Calu3 (cell line): ENCODE data around the gene NCKAP5L. TPM values are rescaled to one million over a fixed set of nuclear protein-coding genes. Genes with fewer than 3 reads are reported as not detected.
"Not testable (repeated sequence)": the region's sequence is repeated elsewhere in the genome, so short reads cannot be mapped to it uniquely, and the experiment has no call there.

Experiments
- BruUV-seq: library from RNA; stranded (reverse); fragments of 400-500 nt; replicated peaks from 2 replicates; lab custom pipeline; 2021; lab: Mats Ljungman, UMichigan
- CTCF ChIA-PET: fragments of 300-600 bp; sonication (Branson Sonifier 250); formaldehyde crosslinking; loops from one replicate; lab custom pipeline; 2022; ENCODE audit warnings: antibody characterized with exemption; lab: Charles Lee
- DNase-seq: peaks from one replicate; pipeline ENCODE4 v3.0.0; 2022
- H3K27ac Mint-ChIP-seq: one replicate; pipeline ENCODE4 v1.8.0; 2022; ENCODE audit warnings: mixed read lengths; ENCODE audit not compliant: unreplicated experiment
- H3K27me3 Mint-ChIP-seq: one replicate; pipeline ENCODE4 v1.8.0; 2022; ENCODE audit warnings: mixed read lengths; ENCODE audit not compliant: unreplicated experiment
- H3K36me3 Mint-ChIP-seq: one replicate; pipeline ENCODE4 v1.8.0; 2022; ENCODE audit warnings: mild to moderate bottlenecking, moderate library complexity, mixed read lengths; ENCODE audit not compliant: insufficient read depth, unreplicated experiment
- H3K4me1 Mint-ChIP-seq: one replicate; pipeline ENCODE4 v1.8.0; 2022; ENCODE audit warnings: mild to moderate bottlenecking, low read depth, mixed read lengths; ENCODE audit not compliant: unreplicated experiment
- H3K4me3 Mint-ChIP-seq: one replicate; pipeline ENCODE4 v1.8.0; 2022; ENCODE audit warnings: mild to moderate bottlenecking, low read depth, moderate library complexity, mixed read lengths; ENCODE audit not compliant: unreplicated experiment
- H3K9me3 Mint-ChIP-seq: one replicate; pipeline ENCODE4 v1.8.0; 2022; ENCODE audit warnings: low read depth, mixed read lengths; ENCODE audit not compliant: unreplicated experiment
- intact Hi-C: fragments of 100-400 bp; cut with micrococcal nuclease; formaldehyde crosslinking; loops from one replicate; pipeline ENCODE4 v1.10.0; 2022; ENCODE audit not compliant: unreplicated experiment
- total RNA-seq: library from RNA; stranded (reverse); gene quantifications from 2 replicates; pipeline ENCODE4 v1.2.3, GENCODE V29; 2022
- TF ChIP-seq, protein P1 (sequence below): fragments of 200-600 bp; IDR thresholded peaks from one replicate; pipeline ENCODE4 v1.8.0; 2022; ENCODE audit warnings: antibody characterized with exemption; ENCODE audit not compliant: unreplicated experiment

Gene NCKAP5L
- total RNA-seq, 1 experiment from 2014 or later, result 10.0 TPM

DNA sequence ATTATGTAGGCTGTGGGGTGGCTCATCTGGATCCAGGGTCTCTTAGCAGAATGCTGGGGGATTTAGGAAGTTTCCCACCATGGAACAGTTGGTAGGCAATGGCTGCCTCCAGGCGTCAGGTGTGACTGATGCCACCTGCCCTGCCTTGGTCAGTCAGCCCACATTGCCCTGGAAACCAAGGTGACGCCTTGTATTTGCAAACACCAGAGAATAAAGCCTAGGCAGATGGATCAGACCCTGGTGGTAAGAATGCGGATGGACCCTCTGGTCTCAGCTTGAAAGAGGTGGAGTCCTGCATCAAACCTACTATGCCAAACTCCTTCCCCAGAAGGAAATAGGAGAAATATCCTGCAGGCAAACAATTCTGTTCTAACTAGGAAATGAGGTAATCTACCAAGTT is 38.2 kb downstream of the NCKAP5L start:
- TF ChIP-seq, protein P1, sequence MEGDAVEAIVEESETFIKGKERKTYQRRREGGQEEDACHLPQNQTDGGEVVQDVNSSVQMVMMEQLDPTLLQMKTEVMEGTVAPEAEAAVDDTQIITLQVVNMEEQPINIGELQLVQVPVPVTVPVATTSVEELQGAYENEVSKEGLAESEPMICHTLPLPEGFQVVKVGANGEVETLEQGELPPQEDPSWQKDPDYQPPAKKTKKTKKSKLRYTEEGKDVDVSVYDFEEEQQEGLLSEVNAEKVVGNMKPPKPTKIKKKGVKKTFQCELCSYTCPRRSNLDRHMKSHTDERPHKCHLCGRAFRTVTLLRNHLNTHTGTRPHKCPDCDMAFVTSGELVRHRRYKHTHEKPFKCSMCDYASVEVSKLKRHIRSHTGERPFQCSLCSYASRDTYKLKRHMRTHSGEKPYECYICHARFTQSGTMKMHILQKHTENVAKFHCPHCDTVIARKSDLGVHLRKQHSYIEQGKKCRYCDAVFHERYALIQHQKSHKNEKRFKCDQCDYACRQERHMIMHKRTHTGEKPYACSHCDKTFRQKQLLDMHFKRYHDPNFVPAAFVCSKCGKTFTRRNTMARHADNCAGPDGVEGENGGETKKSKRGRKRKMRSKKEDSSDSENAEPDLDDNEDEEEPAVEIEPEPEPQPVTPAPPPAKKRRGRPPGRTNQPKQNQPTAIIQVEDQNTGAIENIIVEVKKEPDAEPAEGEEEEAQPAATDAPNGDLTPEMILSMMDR, result no peak
- Mint-ChIP-seq H3K27me3 (no peaks in the 10 kb centered on the region), H3K9me3 (peaks cover 3% of the 10 kb centered on the region), H3K36me3 (no peaks in the 10 kb centered on the region), H3K4me1 (no peaks in the 10 kb centered on the region), H3K4me3 (no peak overlapping the region), H3K27ac (no peak overlapping the region)
- intact Hi-C loops, result no loop called here
- BruUV-seq, result no TSS peak
- CTCF ChIA-PET, result interaction anchor here (0.7 kb wide), 1 partner anchor 155 kb away, joined by 7 read pairs; no protein-coding TSS in a partner anchor
- no peak for DNase-seq

DNA sequence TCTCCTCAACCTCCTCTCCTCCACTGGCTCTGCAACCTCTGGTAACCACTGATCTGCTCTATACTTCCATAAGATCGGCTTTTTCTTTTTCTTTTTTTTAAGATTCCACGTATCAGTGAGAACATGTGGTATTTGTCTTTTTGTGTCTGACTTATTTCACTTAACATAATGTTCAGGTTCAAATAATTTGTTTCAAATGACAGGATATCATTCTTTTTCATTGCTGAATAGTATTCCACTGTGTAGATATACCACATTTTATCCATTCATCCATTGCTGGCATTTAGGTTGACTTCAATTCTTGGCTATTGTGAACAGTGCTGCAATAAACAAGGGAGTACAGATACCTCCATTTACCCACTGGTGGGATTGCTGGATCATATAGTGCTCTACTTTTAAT is 40.5 kb downstream of the NCKAP5L start:
- intact Hi-C loops, result no loop called here
- CTCF ChIA-PET, result interaction anchor here (1.2 kb wide), 1 partner anchor 52 kb away, joined by 4 read pairs; no protein-coding TSS in a partner anchor
- no peaks in the 10 kb centered on the region for H3K27me3 Mint-ChIP-seq
- no peaks in the 10 kb centered on the region for H3K4me1 Mint-ChIP-seq
- H3K4me3 Mint-ChIP-seq, result no peak overlapping the region
- DNase-seq, result no peak
- H3K27ac Mint-ChIP-seq, result peak overlapping the region; percentile 67
- H3K36me3 Mint-ChIP-seq, result no peaks in the 10 kb centered on the region
- H3K9me3 Mint-ChIP-seq, result peaks cover 3% of the 10 kb centered on the region
- no TSS peak for BruUV-seq
- TF ChIP-seq, protein P1, result no peak

DNA sequence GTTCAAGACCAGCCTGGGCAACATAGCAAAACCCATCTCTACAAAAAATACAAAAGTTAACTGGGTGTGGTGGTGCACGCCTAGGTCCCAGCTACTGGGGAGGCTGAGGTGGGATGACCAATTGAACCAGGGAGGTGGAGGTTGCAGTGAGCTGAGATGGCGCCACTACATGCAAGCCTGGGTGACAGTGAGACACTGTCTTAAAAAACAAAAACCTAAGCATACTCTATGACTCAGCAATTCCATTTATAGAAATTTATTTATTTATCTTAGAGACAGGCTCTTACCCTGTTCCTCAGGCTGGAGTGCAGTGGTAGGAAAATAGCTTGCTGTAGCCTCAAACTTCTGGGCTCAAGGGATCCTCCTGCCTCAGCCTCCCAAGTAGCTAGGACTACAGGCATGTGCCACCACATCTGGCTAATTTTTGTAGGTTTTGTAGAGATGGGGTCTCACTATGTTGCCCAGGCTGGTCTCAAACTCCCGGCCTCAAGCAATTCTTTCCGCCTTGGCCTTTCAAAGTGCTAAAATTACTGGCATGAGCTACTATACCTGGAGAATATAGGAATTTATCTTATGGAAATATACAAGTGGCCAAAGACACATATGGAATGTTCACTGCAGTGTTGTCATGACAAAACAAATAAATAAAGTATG is 43.3 kb downstream of the NCKAP5L start:
- H3K9me3 Mint-ChIP-seq, result peaks cover 3% of the 10 kb centered on the region
- intact Hi-C loops, result no loop called here
- TF ChIP-seq, protein P1, result no peak
- no peak overlapping the region for H3K27ac Mint-ChIP-seq
- H3K27me3 Mint-ChIP-seq, result peaks cover 18% of the 10 kb centered on the region
- H3K4me1 Mint-ChIP-seq, result no peaks in the 10 kb centered on the region
- no peak overlapping the region for H3K4me3 Mint-ChIP-seq
- CTCF ChIA-PET, result interaction anchor here (1.1 kb wide), 1 partner anchor 58 kb away, joined by 3 read pairs; the partner anchor contains the start of gene BCDIN3D
- BruUV-seq, result no TSS peak
- no peak for DNase-seq
- no peaks in the 10 kb centered on the region for H3K36me3 Mint-ChIP-seq

DNA sequence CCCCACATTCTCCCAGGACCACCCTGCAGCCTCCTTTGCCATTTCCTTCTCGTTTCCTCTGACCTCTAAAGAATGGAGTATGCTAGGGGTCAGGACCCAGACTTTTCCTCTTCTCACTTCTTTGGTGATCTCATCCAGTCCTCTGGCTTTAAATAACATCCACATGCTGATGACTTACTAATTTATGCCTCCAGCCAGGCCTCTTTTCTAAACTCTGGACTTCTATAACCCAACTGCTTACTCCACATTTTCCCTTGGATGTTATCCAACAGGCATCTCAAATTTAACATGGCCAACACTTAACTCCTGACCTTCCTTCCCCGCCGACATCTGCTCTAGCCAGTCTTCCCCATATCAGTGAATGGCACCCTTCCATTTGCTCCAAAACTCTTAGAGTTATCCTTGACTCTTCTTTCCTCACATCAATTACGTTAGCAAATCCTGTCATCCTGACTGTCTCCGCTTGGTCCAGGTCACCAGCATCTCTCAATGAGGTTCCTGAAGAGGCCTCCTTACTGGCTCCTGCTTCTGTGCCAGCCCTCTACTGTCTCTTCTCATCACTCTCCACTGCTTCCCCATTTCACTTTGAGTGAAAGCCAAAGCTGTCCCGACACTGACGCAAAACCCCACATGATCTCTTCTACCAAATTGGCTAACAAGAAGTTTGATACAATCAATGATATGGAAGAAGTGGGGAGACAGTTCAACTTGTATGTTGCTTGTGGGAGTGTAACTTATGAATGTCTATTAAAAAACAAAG is 44.1 kb downstream of the NCKAP5L start:
- CTCF ChIA-PET, result no interaction called here

DNA sequence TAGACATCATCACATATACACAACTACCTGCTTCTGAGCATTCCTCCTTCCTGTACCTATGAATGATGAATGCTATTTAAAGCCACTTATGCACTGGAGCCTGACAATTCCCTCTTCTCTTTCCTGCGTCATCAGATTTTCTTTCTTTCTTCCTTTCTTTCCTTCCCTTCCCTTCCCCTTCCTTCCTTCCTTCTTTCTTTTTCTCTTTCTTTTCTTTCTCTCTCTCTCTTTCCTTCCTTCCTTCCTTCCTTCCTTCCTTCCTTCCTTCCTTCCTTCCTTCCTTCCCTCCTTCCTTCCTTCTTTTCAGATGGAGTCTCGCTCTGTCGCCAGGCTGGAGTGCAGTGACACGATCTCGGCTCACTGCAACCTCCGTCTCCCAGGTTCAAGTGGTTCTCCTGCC is 47.3 kb downstream of the NCKAP5L start:
- BruUV-seq, H3K27ac Mint-ChIP-seq, intact Hi-C loops, H3K9me3 Mint-ChIP-seq, H3K36me3 Mint-ChIP-seq, H3K4me3 Mint-ChIP-seq, DNase-seq: not testable (repeated sequence)
- CTCF ChIA-PET, result interaction anchor here (0.6 kb wide), 1 partner anchor 536 kb away, joined by 3 read pairs; no protein-coding TSS in a partner anchor
- peaks cover 11% of the 10 kb centered on the region for H3K4me1 Mint-ChIP-seq
- H3K27me3 Mint-ChIP-seq, result peaks cover 32% of the 10 kb centered on the region

More for the DNA sequence above, 44.1 kb downstream of the NCKAP5L start:
- no peak for DNase-seq
- TF ChIP-seq, protein P1, result no peak
- Mint-ChIP-seq H3K36me3 (no peaks in the 10 kb centered on the region), H3K4me1 (no peaks in the 10 kb centered on the region), H3K27ac (no peak overlapping the region), H3K9me3 (peaks cover 3% of the 10 kb centered on the region), H3K27me3 (peaks cover 26% of the 10 kb centered on the region), H3K4me3 (no peak overlapping the region)
- intact Hi-C loops, result no loop called here
- no TSS peak for BruUV-seq
